Articular chondrocyte of knee joint (primary cell): ENCODE measurements around the gene OR2T2. TPM values are rescaled to one million over a fixed set of nuclear protein-coding genes. Genes with fewer than 3 reads are reported as not detected.

Source experiments
- total RNA-seq: library from RNA; depleted of rRNA; stranded (reverse); fragments of >200 nt; gene quantifications from 2 replicates; pipeline ENCODE4 v1.2.3, GENCODE V29; 2012

The OR2T2 gene, protein sequence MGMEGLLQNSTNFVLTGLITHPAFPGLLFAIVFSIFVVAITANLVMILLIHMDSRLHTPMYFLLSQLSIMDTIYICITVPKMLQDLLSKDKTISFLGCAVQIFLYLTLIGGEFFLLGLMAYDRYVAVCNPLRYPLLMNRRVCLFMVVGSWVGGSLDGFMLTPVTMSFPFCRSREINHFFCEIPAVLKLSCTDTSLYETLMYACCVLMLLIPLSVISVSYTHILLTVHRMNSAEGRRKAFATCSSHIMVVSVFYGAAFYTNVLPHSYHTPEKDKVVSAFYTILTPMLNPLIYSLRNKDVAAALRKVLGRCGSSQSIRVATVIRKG
- total RNA-seq, result not detected in 2 replicates

DNA sequence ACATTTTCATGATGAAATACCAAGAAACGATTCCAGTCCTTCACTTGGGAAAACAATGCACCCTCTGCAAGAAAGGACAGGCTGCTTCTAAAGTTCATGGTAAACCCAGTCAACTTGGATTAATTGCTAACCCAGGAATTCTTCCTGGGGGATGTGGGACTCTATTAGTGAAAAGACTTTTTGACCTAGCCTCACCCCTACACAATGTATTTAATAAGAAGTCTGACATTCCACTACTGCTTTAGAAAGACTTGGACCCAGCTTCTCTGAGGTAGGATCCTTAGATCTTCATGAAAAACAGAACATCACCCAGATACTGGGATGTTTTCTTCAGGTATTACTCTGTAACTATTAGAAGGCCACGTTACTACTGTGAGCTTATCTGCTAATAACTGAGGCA lies at the start of gene OR2T2:
Gene OR2T2 (plus strand): TSS at position 239 of the 400 bp plus-strand sequence. CDS start 7,161 bp downstream, outside the sequence.

DNA sequence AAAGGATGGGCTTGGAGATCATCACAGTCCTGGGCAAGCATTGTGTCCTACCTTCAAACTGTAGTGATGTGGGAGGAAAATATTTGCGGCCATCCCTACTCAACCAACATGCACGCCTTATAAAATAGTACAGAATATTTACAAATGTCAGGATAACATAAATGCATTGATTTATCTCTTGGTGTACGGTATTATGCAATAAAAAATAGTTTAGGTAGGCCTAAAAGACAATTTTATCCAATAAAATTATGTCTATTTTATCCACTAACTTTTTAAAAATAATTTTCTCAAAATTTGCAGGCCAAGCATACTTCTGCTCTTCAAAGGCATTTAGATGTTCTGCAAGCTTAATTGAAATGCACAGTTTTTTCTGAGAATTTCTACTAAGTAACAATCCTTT lies 42.7 kb upstream of the OR2T2 start, which contains the start of gene OR2T1:
Gene OR2T1 (plus strand): TSS at position 301 of the 400 bp plus-strand sequence. CDS start 3,100 bp downstream, outside the sequence.

DNA sequence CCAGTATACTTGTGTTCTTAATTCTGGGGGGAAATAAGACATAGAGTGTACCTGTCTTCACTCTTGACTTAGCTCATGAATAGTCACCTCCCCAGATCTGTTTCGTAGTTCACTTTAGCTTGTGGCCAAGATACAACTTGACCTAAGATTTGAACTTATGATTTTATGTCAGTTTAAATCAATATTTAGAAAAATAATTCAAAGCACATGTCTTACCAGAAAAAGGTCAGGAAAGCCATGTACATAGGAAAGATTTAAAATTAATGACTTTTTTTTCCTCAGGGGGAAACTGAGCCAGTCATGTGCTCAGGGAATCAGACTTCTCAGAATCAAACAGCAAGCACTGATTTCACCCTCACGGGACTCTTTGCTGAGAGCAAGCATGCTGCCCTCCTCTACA lies 27.6 kb downstream of the OR2T2 start, which contains the start of gene OR2T3:
Gene OR2T3 (plus strand): TSS at position 301 of the 400 bp plus-strand sequence. CDS start 0 bp downstream, at position 301.

DNA sequence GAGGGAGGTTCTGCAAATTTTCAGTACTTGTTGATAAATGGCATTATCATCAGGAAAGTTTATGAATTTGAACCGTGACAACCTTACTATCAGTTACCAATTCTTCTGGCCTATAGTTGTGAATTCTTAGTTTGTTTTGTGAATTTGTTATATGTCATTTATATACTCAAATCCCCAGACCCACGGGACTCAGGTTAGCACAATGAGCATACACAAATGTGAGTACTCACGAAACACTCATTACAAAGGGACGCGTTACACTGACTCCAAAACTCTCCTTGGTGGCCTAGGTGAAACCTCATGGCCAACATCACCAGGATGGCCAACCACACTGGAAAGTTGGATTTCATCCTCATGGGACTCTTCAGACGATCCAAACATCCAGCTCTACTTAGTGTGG lies 42.9 kb downstream of the OR2T2 start, which contains the start of gene OR2T5:
Gene OR2T5 (plus strand): TSS at position 301 of the 400 bp plus-strand sequence. CDS start 0 bp downstream, at position 301.

Other genes starting within 250 kb of the OR2T2 start
- gene OR2M3, start 248.4 kb upstream of the OR2T2 start, total RNA-seq, result not detected in 2 replicates
- gene OR2M4, start 214.2 kb upstream of the OR2T2 start, total RNA-seq, result not detected in 2 replicates
- not detected in 2 replicates for gene OR2T33, start 167.7 kb upstream of the OR2T2 start, total RNA-seq
- gene OR2T12, start 142.2 kb upstream of the OR2T2 start, total RNA-seq, result not detected in 2 replicates
- not detected in 2 replicates for gene OR2M7, start 121.1 kb upstream of the OR2T2 start, total RNA-seq
- gene OR14C36, start 96.9 kb upstream of the OR2T2 start, total RNA-seq, result not detected in 2 replicates
- not detected in 2 replicates for gene OR2T4, start 84.0 kb upstream of the OR2T2 start, total RNA-seq
- gene OR2T6, start 69.9 kb upstream of the OR2T2 start, total RNA-seq, result not detected in 2 replicates
- not detected in 2 replicates for gene OR2T1, start 42.6 kb upstream of the OR2T2 start, total RNA-seq
- gene OR2T3, start 27.7 kb downstream of the OR2T2 start, total RNA-seq, result not detected in 2 replicates
- gene OR2T5, start 43.0 kb downstream of the OR2T2 start, total RNA-seq, result not detected in 2 replicates
- under 0.01 TPM in 1 of 2 replicates, not detected in the other for gene OR2G6, start 62.4 kb downstream of the OR2T2 start, total RNA-seq
- gene OR2T29, start 117.1 kb downstream of the OR2T2 start, total RNA-seq, result not detected in 2 replicates
- gene OR2T34, start 129.1 kb downstream of the OR2T2 start, total RNA-seq, result not detected in 2 replicates
- not detected in 2 replicates for gene OR2T10, start 152.1 kb downstream of the OR2T2 start, total RNA-seq
- not detected in 2 replicates for gene OR2T11, start 189.5 kb downstream of the OR2T2 start, total RNA-seq
- gene OR2T35, start 199.6 kb downstream of the OR2T2 start, total RNA-seq, result not detected in 2 replicates
- gene OR2T27, start 209.9 kb downstream of the OR2T2 start, total RNA-seq, result not detected in 2 replicates